ENCODE measurements around the gene CPN2.

GRCh38 chr3:194382196-194382891 is 31.2 kb upstream of the CPN2 start:
- no peak for TF ChIP-seq CREB3 (CRISPR knock-in tag; IDR thresholded peaks at IDR 0.05)
- no peak for TF ChIP-seq SUZ12 (IDR thresholded peaks at IDR 0.05; ENCODE audit: low read depth, low read length)
- no peak for TF ChIP-seq TCF7L2 (IDR thresholded peaks at IDR 0.05; ENCODE audit: low read depth, low read length)
- TF ChIP-seq GATAD2A (CRISPR knock-in tag; IDR thresholded peaks at IDR 0.05), result no peak
- TF ChIP-seq ZBTB26 (CRISPR knock-in tag; IDR thresholded peaks at IDR 0.05; ENCODE audit: borderline replicate concordance), result no peak
- TF ChIP-seq SRSF4 (IDR thresholded peaks at IDR 0.05; ENCODE audit: low read depth, low read length, poor library complexity, severe bottlenecking), result no peak
- no peak for TF ChIP-seq KIAA2018 (CRISPR knock-in tag; IDR thresholded peaks at IDR 0.05; ENCODE audit: borderline replicate concordance)
- TF ChIP-seq STAG1 (CRISPR knock-in tag; IDR thresholded peaks at IDR 0.05), result no peak
- no peak for TF ChIP-seq HOMEZ (CRISPR knock-in tag; IDR thresholded peaks at IDR 0.05; ENCODE audit: low read depth)
- no peak for TF ChIP-seq ZFP41 (CRISPR knock-in tag; IDR thresholded peaks at IDR 0.05; ENCODE audit: borderline replicate concordance)
- TF ChIP-seq NCOR1 (IDR thresholded peaks at IDR 0.05; ENCODE audit: borderline replicate concordance, low read length), result no peak
- no peak for TF ChIP-seq MXI1 (IDR thresholded peaks at IDR 0.05; ENCODE audit: borderline replicate concordance, low read depth, low read length)
